Liver (tissue), 9 donors: ENCODE results near the gene GARNL3. TPM values are rescaled to one million over a fixed set of nuclear protein-coding genes. Genes with fewer than 3 reads are reported as not detected.

Source experiments
- DNase-seq: peaks from one replicate; pipeline ENCODE4 v3.0.0-alpha.2; 2017; ENCODE audit warnings: low spot score
- H3K27ac ChIP-seq, 2 donors: one replicate each; pipeline ENCODE4 v1.7.0; 2013; ENCODE audit warnings: inconsistent platforms in 2 of 2, low read length in 2 of 2, control low read depth in 1 of 2, low read depth in 1 of 2, mild to moderate bottlenecking in 1 of 2
- H3K27me3 ChIP-seq, 4 donors: one replicate each; pipeline versions ENCODE4 v1.6.1 to v1.7.0; 2013; ENCODE audit warnings: low read length in 3 of 4, inconsistent platforms in 1 of 4, mild to moderate bottlenecking in 1 of 4, moderate library complexity in 1 of 4; ENCODE audit not compliant: control insufficient read depth in 4 of 4, insufficient read depth in 4 of 4
- H3K36me3 ChIP-seq, 4 donors: one replicate each; pipeline versions ENCODE4 v1.6.1 to v1.7.0; 2013; ENCODE audit warnings: low read length in 3 of 4, mild to moderate bottlenecking in 3 of 4, low read depth in 1 of 4, moderate library complexity in 1 of 4; ENCODE audit not compliant: control insufficient read depth in 4 of 4, insufficient read depth in 3 of 4
- H3K4me1 ChIP-seq, 4 donors: one replicate each; pipeline versions ENCODE4 v1.6.1 to v1.7.0; 2013; ENCODE audit warnings: low read length in 3 of 4, mild to moderate bottlenecking in 3 of 4, moderate library complexity in 1 of 4; ENCODE audit not compliant: control insufficient read depth in 4 of 4, insufficient read depth in 4 of 4
- H3K4me3 ChIP-seq, 3 donors: one replicate each; pipeline versions ENCODE4 v1.6.1 to v1.7.0; 2013; ENCODE audit warnings: low read length in 3 of 3, control low read depth in 1 of 3, low read depth in 1 of 3, mild to moderate bottlenecking in 1 of 3
- H3K9ac ChIP-seq, 2 donors: one replicate each; pipeline ENCODE4 v1.7.0; 2013; ENCODE audit warnings: low read length in 2 of 2, mild to moderate bottlenecking in 2 of 2, moderate library complexity in 2 of 2, control low read depth in 1 of 2, low read depth in 1 of 2
- H3K9me3 ChIP-seq, 4 donors: one replicate each; pipeline versions ENCODE4 v1.6.1 to v1.7.0; 2013; ENCODE audit warnings: low read length in 3 of 4; ENCODE audit not compliant: control insufficient read depth in 4 of 4
- EGR1 ChIP-seq, 2 donors: IDR thresholded peaks; 2 replicates each; pipeline ENCODE4 v1.6.1; 2016 to 2018; ENCODE audit warnings: antibody characterized with exemption in 2 of 2, low read depth in 2 of 2
- FOXA1 ChIP-seq: IDR thresholded peaks from 2 replicates; pipeline ENCODE4 v1.6.1; 2016; ENCODE audit warnings: antibody characterized with exemption
- FOXA2 ChIP-seq: IDR thresholded peaks from 2 replicates; pipeline ENCODE4 v1.6.1; 2016; ENCODE audit warnings: antibody characterized with exemption
- GABPA ChIP-seq, 2 donors: IDR thresholded peaks in 1 of 2; conservative IDR thresholded peaks in 1 of 2; 2 replicates each; pipeline ENCODE4 v1.6.1; 2016; ENCODE audit warnings: antibody characterized with exemption in 2 of 2, mild to moderate bottlenecking in 1 of 2, moderate library complexity in 1 of 2
- HNF4A ChIP-seq, 2 donors: conservative IDR thresholded peaks; 2 replicates each; pipeline ENCODE4 v1.6.1; 2016; ENCODE audit warnings: antibody characterized with exemption in 2 of 2, mild to moderate bottlenecking in 2 of 2
- JUND ChIP-seq, 2 donors: IDR thresholded peaks; 2 replicates each; pipeline ENCODE4 v1.6.1; 2016; ENCODE audit warnings: antibody characterized with exemption in 2 of 2
- RAD21 ChIP-seq, 2 donors: IDR thresholded peaks; 2 replicates each; pipeline ENCODE4 v1.6.1; 2016; ENCODE audit warnings: antibody characterized with exemption in 2 of 2, mild to moderate bottlenecking in 2 of 2
- RXRA ChIP-seq, 2 donors: IDR thresholded peaks; 2 replicates each; pipeline ENCODE4 v1.6.1; 2017 to 2018; ENCODE audit warnings: antibody characterized with exemption in 2 of 2, mild to moderate bottlenecking in 1 of 2
- SP1 ChIP-seq: IDR thresholded peaks from 2 replicates; pipeline ENCODE4 v1.6.1; 2018; ENCODE audit warnings: antibody characterized with exemption, mild to moderate bottlenecking
- TAF1 ChIP-seq: conservative IDR thresholded peaks from 2 replicates; pipeline ENCODE4 v1.6.1; 2016; ENCODE audit warnings: antibody characterized with exemption, mild to moderate bottlenecking
- YY1 ChIP-seq: IDR thresholded peaks from 2 replicates; pipeline ENCODE4 v1.6.1; 2016; ENCODE audit warnings: antibody characterized with exemption, mild to moderate bottlenecking
- whole genome bisulfite sequencing: extraction: QIAGEN DNeasy Blood & Tissue Kit; methylation state at CpG from one replicate; pipeline ENCODE4 v1.1.7; 2013; 5-methylcytosine and 5-hydroxymethylcytosine counted together
- polyA plus RNA-seq, 2 donors: library from polyadenylated mRNA; stranded (reverse) in 1 of 2; unstranded in 1 of 2; fragments of 200-250 nt in 1 of 2; fragments of >200 nt in 1 of 2; fragmentation: Nextera tagmentation in 1 of 2; extraction: Ambion mirVana in 1 of 2; gene quantifications; one replicate each; pipeline versions ENCODE4 v1.2.1 to v1.2.3, GENCODE V29; 2013 to 2015
- total RNA-seq, 2 donors: library from RNA; depleted of rRNA; stranded (reverse); fragments of >200 nt; gene quantifications; one replicate each; pipeline ENCODE4 v1.2.3, GENCODE V29; 2014
- TF ChIP-seq, protein P1 (sequence below): IDR thresholded peaks from 2 replicates; pipeline ENCODE4 v1.6.1; 2016; ENCODE audit warnings: antibody characterized with exemption
- TF ChIP-seq, protein P2 (sequence below): IDR thresholded peaks from 2 replicates; pipeline ENCODE4 v1.6.1; 2016; ENCODE audit warnings: antibody characterized with exemption
- TF ChIP-seq, protein P3 (sequence below): fragments of 150-350 bp; IDR thresholded peaks from 2 replicates; pipeline ENCODE4 v1.5.1; 2017; ENCODE audit warnings: improper control_type of control experiment, low read depth, low read length; ENCODE audit not compliant: missing input control
- donor health status: healthy.
- donor health status: healthy.
- donor health status: healthy.
- donor health status: healthy.
- donor health status: healthy.

The GARNL3 gene
- total and polyA plus RNA-seq, 4 donors, result 0.89 to 6.7 (median 3.5) TPM

DNA sequence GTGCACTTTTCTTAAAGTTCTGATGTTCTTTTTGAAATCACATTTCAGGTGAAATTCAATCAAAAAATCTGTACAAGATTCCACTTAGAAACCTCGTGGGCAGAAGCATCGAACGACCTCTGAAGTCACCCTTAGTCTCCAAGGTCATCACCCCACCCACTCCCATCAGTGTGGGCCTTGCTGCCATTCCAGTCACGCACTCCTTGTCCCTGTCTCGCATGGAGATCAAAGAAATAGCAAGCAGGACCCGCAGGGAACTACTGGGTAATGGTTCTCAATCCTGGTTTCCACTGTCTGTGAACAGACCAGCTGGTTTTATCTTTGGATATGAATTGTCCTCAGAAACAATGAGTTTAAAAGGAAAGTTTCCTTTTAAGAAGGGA lies 124.3 kb downstream of the GARNL3 start:
- H3K9ac ChIP-seq, result no peak overlapping the region
- H3K4me1 ChIP-seq, result no peaks in the 10 kb centered on the region
- no peak for TF ChIP-seq FOXA2
- no peak for TF ChIP-seq JUND (IDR thresholded peaks at IDR 0.05)
- TF ChIP-seq, protein P1, sequence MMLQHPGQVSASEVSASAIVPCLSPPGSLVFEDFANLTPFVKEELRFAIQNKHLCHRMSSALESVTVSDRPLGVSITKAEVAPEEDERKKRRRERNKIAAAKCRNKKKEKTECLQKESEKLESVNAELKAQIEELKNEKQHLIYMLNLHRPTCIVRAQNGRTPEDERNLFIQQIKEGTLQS, result no peak
- TF ChIP-seq EGR1 (IDR thresholded peaks at IDR 0.05; ENCODE audit: low read depth in 2 of 2), result no peak
- TF ChIP-seq YY1, result no peak
- TF ChIP-seq GABPA (IDR thresholded peaks at IDR 0.05 in 1 of 2, conservative IDR thresholded peaks at IDR 0.05 in 1 of 2), result no peak
- no peak for TF ChIP-seq SP1
- no peak for TF ChIP-seq TAF1
- no peaks in the 10 kb centered on the region for H3K9me3 ChIP-seq
- no peaks in the 10 kb centered on the region for H3K27me3 ChIP-seq
- no peak overlapping the region for H3K4me3 ChIP-seq
- no peak overlapping the region for H3K27ac ChIP-seq
- DNase-seq, result no peak
- WGBS, result 78% methylated on average over 6 of the region's 6 CpGs
- no peaks in the 10 kb centered on the region for H3K36me3 ChIP-seq

DNA sequence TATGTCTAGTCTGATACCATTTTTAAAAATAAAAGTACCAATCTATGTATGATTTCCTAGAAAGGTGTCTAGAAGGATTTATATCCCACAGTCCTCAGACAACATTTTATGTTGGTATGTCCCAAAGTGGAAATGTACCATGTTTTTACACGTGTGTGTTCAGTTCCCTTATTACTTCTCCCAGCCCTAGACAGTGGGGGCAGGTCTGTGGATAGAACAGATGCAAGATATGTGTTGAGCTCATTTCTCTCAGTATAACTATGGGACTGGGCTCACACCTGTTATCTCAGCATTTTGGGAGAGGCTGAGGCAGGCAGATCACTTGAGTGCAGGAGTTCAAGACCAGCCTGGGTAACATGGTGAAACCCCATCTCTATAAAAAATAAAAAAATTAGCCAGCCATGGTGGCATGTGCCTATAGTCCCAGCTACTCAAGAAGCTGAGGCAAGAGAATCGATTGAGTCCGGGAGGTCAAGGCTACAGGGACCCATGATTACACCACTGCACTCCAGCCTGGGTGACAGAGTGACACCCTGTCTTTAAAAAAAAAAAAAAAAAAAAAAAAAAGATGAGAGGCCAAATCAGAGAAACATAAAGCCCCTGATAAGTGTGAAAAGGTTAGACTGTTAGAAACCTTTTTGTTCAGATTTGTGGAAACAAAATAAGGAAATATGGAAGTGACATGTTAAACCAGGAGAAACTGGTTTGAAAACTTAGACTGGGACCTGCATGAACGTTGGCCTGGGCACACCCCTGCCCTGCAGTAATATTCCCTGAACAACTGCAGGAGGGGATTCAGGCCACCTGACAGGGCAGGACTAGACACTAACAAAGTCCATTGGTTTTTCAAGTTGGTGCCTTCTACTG lies 125.0 kb downstream of the GARNL3 start:
- no peak overlapping the region for H3K4me3 ChIP-seq
- no peaks in the 10 kb centered on the region for H3K27me3 ChIP-seq
- DNase-seq, result no peak
- H3K9me3 ChIP-seq, result no peaks in the 10 kb centered on the region
- no peak overlapping the region for H3K9ac ChIP-seq
- H3K27ac ChIP-seq, result no peak overlapping the region
- no peaks in the 10 kb centered on the region for H3K4me1 ChIP-seq
- TF ChIP-seq HNF4A (conservative IDR thresholded peaks at IDR 0.05), result peak in 1 of 2 donors; percentile 43
- TF ChIP-seq FOXA1, result no peak
- TF ChIP-seq, protein P2, sequence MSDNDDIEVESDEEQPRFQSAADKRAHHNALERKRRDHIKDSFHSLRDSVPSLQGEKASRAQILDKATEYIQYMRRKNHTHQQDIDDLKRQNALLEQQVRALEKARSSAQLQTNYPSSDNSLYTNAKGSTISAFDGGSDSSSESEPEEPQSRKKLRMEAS, result no peak
- no peak for TF ChIP-seq RXRA (IDR thresholded peaks at IDR 0.05)
- 74% methylated on average over 4 of the region's 4 CpGs for WGBS
- H3K36me3 ChIP-seq, result no peaks in the 10 kb centered on the region

DNA sequence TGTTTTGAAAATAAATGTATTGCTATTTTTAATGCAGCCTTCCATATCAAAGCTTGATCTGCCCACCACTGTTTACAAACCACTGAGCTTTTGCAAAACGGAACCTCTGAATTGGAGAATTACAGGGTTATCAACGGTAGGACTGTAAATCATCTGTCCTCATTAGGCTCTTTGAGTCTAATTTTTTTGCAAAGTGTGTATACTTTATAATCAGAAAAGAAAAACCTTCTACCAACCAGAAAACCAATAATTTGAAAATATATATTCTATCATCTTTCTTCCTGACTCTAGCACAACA lies 125.6 kb downstream of the GARNL3 start:
- H3K4me1 ChIP-seq, result no peaks in the 10 kb centered on the region
- 85% methylated on average over 2 of the region's 2 CpGs for WGBS
- H3K4me3 ChIP-seq, result no peak overlapping the region
- TF ChIP-seq SP1, result no peak
- no peak for TF ChIP-seq TAF1
- TF ChIP-seq, protein P2, result no peak
- TF ChIP-seq EGR1 (IDR thresholded peaks at IDR 0.05; ENCODE audit: low read depth in 2 of 2), result no peak
- no peak for TF ChIP-seq RAD21 (IDR thresholded peaks at IDR 0.05)
- TF ChIP-seq, protein P3, sequence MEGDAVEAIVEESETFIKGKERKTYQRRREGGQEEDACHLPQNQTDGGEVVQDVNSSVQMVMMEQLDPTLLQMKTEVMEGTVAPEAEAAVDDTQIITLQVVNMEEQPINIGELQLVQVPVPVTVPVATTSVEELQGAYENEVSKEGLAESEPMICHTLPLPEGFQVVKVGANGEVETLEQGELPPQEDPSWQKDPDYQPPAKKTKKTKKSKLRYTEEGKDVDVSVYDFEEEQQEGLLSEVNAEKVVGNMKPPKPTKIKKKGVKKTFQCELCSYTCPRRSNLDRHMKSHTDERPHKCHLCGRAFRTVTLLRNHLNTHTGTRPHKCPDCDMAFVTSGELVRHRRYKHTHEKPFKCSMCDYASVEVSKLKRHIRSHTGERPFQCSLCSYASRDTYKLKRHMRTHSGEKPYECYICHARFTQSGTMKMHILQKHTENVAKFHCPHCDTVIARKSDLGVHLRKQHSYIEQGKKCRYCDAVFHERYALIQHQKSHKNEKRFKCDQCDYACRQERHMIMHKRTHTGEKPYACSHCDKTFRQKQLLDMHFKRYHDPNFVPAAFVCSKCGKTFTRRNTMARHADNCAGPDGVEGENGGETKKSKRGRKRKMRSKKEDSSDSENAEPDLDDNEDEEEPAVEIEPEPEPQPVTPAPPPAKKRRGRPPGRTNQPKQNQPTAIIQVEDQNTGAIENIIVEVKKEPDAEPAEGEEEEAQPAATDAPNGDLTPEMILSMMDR, result no peak
- TF ChIP-seq GABPA (IDR thresholded peaks at IDR 0.05 in 1 of 2, conservative IDR thresholded peaks at IDR 0.05 in 1 of 2), result no peak
- no peak overlapping the region for H3K9ac ChIP-seq
- H3K27me3 ChIP-seq, result no peaks in the 10 kb centered on the region
- H3K27ac ChIP-seq, result no peak overlapping the region
- H3K36me3 ChIP-seq, result no peaks in the 10 kb centered on the region
- H3K9me3 ChIP-seq, result no peaks in the 10 kb centered on the region
- DNase-seq, result no peak
